ENCODE measurements around the gene RPS16. TPM values are rescaled to one million over a fixed set of nuclear protein-coding genes. Genes with fewer than 3 reads are reported as not detected.

The RPS16 gene
- total and polyA plus RNA-seq, 12 donors: 229 to 2,033 (median 1,202) TPM

- H3K36me3 ChIP-seq (replicated peaks in 1 of 2): peaks cover 0 to 31% of the 10 kb centered on the region in 2 donors
- H3K27me3 ChIP-seq: no peaks in the 10 kb centered on the region
- intact Hi-C loops (cut with DNase I): loop anchor here in 1 of 2 donors (10.0 kb wide), 1 partner anchor 244 kb away; no protein-coding TSS in a partner anchor
- H3K4me1 ChIP-seq (replicated peaks in 1 of 2): peaks cover 20 to 28% of the 10 kb centered on the region in 2 donors
- TF ChIP-seq POLR2A (IDR thresholded peaks at IDR 0.05) (no peak), CTCF (IDR thresholded peaks at IDR 0.05) (no peak)
- peak in 2 of 7 donors; percentile 40 to 60 for DNase-seq
- no peaks in the 10 kb centered on the region for H3K9me3 ChIP-seq (replicated peaks in 1 of 3)
- H3K27ac ChIP-seq: peak overlapping the region in 4 of 5 donors; percentile 44 to 90 (median 60)
- no peak overlapping the region for H3K4me3 ChIP-seq
- WGBS, 4 donors: 63 to 77% (median 65%) methylated on average over 22 to 25 of the region's 25 CpGs
These were observed 4.8 kb downstream of the RPS16 start for GRCh38 chr19:39430675-39431593.

- no peaks in the 10 kb centered on the region for H3K27me3 ChIP-seq
- intact Hi-C loops (cut with DNase I): no loop called here
- 27 to 58% (median 42%) methylated on average over 11 to 23 of the region's 23 CpGs for WGBS, 4 donors
These were observed 7.3 kb downstream of the RPS16 start for GRCh38 chr19:39428283-39429112.

GRCh38 chr19:39427707-39428106 lies 8.0 kb downstream of the RPS16 start:
- H3K36me3 ChIP-seq (replicated peaks in 1 of 2): peaks cover 0 to 14% of the 10 kb centered on the region in 2 donors
- H3K4me1 ChIP-seq (replicated peaks in 1 of 2): peaks cover 10 to 13% of the 10 kb centered on the region in 2 donors
- 88 to 92% (median 91%) methylated on average over 11 of the region's 11 CpGs for WGBS, 4 donors
- H3K27me3 ChIP-seq: no peaks in the 10 kb centered on the region
- H3K9me3 ChIP-seq (replicated peaks in 1 of 3): no peaks in the 10 kb centered on the region
- TF ChIP-seq CTCF (IDR thresholded peaks at IDR 0.05): no peak
- TF ChIP-seq POLR2A (IDR thresholded peaks at IDR 0.05): no peak
- intact Hi-C loops (cut with DNase I): no loop called here
- no peak overlapping the region for H3K4me3 ChIP-seq
- H3K27ac ChIP-seq: peak overlapping the region in 3 of 5 donors; percentile 38 to 81 (median 69)
- no peak for DNase-seq

More at GRCh38 chr19:39428283-39429112, 7.3 kb downstream of the RPS16 start:
- peak in 6 of 7 donors; percentile 70 to 86 (median 78) for DNase-seq
- Histone ChIP-seq H3K4me1 (replicated peaks in 1 of 2) (peaks cover 10 to 13% of the 10 kb centered on the region in 2 donors), H3K27ac (peak overlapping the region in 4 of 5 donors; percentile 38 to 81 (median 62)), H3K36me3 (replicated peaks in 1 of 2) (peaks cover 0 to 18% of the 10 kb centered on the region in 2 donors), H3K9me3 (replicated peaks in 1 of 3) (no peaks in the 10 kb centered on the region), H3K4me3 (no peak overlapping the region)
- TF ChIP-seq CTCF (IDR thresholded peaks at IDR 0.05): no peak
- TF ChIP-seq POLR2A (IDR thresholded peaks at IDR 0.05): no peak

- WGBS, 4 donors: 64 to 72% (median 66%) methylated on average over 5 of the region's 5 CpGs
- H3K27me3 ChIP-seq: no peaks in the 10 kb centered on the region
- H3K4me3 ChIP-seq: no peak overlapping the region
- TF ChIP-seq CTCF (IDR thresholded peaks at IDR 0.05) (no peak), POLR2A (IDR thresholded peaks at IDR 0.05) (no peak)
- DNase-seq: no peak
- no peak overlapping the region for H3K27ac ChIP-seq
- H3K9me3 ChIP-seq (replicated peaks in 1 of 3): no peaks in the 10 kb centered on the region
- intact Hi-C loops (cut with DNase I): no loop called here
- peaks cover 0 to 4% of the 10 kb centered on the region in 2 donors for H3K36me3 ChIP-seq (replicated peaks in 1 of 2)
- H3K4me1 ChIP-seq (replicated peaks in 1 of 2): peaks cover 10 to 13% of the 10 kb centered on the region in 2 donors
These were observed 9.6 kb downstream of the RPS16 start for GRCh38 chr19:39426170-39426569.
